Measurements from ENCODE around the gene TTC34.
"Not testable (repeated sequence)": the region's sequence is repeated elsewhere in the genome, so short reads cannot be mapped to it uniquely, and the experiment has no call there.

TTC34 gene

DNA sequence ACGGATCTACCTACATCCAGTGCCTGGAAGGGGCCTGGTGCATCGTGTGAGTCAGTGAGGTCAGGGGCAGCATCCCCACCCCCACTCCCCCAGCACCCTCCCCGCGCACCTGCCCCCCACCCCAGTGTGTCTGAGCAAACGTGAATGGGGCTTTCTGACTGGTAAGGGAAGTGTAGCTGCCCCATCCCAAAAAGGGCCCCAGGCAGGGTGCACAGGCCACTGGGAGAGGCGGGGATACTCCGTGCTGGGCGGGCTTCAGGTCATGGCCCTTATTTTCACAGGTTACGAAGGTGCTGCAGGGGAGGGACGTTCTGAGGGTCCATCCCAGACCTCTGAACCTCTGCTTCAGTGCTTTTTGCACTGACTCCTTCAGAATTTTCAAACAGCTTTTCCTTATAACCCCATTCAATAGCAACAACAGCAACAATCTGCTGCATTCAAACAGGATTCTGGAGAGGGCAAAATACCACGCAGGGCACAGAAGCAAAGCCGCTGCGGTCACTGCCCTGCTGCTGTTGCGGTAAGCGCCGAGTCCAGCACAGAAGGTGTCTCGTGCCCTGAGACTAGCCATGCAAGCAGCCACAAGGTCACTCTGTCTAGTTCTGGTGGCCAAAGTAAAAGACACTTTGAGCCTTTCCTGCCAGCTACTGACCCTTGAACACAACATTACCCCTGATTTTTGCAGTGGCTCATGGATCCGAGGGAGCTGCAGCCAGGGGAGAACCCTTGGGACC is 10.3 kb downstream of the TTC34 start:
- no peak for DNase-seq

DNA sequence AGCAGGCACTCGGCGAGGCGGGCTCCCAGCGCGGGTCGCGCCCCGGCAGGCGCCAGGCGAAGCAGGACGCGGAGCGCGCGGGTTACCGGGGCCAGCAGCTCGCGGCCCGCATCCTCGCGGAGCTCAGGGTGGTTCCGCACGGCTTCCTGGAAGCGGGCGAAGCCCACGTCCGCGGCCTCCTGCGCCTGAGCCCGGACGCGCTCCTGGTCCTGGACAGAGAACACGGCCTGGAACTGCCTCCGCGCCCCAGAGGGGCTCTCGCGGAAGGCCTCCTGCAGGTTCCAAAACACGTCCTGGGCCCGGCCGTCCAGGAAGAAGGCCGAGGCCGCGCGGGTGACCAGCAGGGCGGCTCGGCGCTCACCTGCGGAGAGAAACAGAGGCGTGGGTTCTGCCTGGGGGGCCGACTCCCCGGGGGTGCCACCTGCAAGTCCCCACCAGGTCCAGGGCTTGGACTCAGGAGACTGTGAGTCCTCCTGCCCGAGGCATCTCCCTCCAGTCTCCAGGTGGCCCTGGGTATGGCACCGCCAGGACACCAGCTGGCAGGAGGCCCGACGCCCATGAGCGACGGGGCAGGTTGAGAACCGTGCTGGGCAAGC is 11.4 kb downstream of the TTC34 start:
- DNase-seq: no peak

DNA sequence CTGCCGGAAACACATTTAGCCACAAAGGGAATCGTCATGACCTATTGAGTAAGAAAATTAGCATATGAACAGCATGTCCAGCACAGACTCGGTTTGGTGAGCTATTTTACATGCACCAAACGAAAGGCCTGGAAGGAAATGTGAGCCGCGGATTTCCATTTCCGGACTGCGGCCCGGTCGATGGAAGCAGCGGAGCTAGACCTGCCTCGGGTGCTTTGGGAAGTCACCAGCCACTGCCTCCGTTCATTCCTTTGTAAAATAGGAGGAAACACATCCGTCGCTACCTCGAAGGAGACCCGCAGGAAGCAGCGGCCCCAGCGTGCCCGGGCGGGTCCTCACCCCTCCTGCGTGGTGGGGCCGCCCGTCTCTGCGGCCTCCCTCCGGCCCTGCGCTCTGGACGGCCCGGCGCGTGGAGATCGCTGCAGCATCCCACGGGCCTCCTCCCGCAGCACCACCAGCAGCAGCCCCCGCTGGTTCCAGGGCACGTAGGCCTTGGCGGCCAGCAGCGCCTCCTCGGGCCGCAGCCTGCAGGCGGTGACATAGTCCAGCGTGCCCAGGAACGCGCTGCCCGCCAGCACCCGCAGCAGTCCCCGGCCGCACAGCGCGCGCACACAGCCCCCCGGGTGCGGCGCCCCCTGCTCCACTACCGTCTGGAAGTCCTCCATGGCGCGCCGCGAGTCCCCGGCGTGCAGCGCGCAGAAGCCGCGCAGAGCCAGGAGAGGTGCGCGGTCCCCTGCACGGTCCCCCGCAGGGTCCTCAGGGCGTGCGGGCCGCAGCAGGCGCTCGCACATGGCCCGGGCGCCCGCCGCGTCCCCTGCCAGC is 12.1 kb downstream of the TTC34 start:
- peak; percentile 41 for DNase-seq

DNA sequence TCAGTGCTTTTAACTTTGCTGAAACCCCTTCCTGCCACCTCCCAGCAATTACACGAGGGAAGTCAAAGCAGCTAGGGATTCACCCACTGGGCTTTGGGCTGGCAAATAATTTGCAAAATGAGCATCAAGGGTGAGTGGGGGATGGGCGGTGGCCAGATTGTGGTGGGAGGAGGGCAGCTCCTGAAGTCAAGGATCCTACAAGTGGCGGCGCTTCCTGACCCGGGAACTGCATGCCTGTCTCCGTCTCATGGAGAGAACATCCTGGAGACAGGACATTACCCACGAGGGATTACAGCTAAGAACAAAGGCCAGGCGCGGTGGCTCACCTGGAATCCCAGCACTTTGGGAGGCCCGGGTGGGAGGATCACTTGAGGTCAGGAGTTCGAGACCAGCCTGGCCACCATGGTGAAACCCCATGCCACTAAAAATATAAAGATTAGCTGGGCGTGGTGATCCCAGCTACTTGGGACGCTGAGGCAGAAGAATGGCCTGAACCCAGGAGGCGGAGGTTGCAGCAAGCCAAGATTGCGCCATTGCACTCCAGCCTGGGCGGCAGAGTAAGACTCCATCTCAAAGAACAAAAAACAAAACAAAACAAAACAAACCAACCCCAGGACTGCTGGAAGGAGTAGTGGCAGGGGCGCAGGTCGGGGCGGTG is 12.9 kb downstream of the TTC34 start:
- no peak for DNase-seq

DNA sequence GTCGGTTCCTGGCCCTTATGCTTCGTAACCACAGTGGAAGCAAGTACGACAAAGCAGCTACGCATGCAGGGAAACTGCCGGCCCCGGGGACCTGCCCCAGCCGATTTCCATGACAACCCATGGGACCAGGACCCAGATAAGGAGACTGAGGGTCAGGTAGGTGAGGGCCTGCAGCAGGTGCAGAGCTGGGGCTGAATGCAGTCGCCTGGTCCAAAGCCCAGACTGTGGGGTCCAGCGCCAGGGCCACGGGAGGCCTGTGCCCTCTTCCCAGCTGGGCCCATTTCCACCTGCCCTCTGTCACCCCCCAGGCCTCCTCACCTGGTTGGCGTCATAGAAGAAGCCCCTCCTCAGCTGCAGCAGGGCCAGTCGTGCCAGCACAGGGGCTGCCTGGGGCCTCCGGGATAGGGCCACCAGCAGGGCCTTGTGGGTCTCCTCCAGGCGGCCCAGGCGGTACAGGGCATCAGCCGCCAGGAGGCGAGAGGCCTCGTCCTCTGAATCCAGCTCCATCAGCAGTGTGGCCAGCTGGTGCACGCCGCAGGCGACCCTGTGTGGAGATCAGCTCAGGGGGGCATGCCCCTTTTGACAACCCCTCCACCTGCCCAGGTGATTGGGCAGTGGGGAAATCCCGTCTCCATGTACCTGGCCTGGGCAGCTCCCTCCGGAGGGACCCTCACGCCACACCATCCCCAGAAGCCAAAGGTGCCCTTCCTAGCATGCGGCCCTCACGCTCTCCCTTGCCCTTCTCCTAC is 14.2 kb downstream of the TTC34 start:
- DNase-seq: no peak

DNA sequence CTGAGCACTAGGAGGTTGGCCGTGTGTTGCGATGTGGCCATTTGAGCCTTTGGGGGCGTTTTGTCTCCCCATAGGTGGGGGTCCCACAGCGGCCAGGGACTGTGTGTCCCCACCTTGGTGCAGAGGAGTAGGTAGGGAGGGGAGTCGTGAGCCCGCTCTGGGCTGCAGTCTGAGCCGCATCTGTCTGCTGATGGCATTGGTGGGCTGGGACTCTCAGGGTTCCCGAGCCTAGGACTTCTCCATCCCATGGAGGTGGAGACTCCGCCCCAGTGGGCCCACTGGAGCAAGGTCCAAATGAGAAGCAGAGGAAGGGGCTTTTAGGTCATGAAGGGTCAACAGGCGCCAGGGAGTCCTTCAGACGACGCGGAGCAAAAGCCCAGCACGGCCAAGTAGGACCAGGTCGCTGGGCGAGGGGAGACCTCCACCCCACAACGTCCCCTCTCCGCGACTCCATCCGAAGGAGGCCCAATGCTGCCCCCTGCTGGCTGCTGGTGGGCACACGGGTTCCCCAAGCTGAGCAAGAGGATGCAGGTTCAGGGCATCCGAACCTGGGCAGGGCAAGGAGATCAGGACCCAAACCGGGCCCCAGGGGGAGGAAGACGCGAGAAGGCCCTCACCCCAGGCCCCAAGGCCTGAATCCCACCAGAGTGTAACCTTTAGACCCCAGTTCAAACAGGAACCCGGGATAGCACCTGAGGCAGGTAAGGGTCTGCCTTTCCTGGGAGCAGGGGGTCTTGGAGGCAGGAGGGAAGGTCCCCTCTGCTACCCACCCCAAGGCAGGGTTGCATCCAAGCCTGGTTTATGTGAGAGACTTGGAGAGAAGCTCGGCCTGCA is 14.9 kb downstream of the TTC34 start:
- peak; percentile 81 for DNase-seq

DNA sequence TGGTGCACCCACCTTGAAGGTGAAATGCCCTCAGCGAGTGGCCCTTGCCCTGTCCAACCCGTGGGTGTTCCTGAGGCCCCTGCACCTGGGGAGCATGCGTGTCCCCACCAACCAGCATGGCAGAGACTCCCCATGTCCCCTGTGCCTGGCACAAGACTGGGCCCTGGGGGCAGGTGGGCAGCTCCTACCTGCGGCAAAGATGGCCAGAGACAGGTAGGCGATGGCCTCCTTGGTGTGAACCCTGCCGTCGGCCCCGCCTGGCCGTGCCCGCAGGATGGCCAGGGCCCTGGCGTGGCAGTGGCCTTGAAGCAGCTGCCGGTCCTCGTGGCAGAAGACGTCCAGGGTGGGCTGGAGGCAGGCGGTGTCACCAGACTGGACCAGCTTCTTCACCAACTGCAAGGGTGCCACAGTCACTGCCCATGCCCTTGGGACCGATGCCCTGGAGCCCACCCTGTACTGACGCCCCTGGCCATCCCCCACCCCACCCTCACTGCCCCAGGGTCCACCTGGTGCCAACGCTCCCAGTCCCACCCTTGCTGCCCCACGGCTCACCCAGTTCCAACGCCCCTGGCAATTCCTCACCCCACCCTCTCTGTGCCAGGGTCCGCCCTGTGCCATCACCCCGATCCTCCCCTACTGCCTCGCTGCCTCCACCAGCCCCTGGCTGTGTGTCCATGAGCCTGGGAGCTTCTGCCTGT is 15.7 kb downstream of the TTC34 start:
- no peak for DNase-seq

DNA sequence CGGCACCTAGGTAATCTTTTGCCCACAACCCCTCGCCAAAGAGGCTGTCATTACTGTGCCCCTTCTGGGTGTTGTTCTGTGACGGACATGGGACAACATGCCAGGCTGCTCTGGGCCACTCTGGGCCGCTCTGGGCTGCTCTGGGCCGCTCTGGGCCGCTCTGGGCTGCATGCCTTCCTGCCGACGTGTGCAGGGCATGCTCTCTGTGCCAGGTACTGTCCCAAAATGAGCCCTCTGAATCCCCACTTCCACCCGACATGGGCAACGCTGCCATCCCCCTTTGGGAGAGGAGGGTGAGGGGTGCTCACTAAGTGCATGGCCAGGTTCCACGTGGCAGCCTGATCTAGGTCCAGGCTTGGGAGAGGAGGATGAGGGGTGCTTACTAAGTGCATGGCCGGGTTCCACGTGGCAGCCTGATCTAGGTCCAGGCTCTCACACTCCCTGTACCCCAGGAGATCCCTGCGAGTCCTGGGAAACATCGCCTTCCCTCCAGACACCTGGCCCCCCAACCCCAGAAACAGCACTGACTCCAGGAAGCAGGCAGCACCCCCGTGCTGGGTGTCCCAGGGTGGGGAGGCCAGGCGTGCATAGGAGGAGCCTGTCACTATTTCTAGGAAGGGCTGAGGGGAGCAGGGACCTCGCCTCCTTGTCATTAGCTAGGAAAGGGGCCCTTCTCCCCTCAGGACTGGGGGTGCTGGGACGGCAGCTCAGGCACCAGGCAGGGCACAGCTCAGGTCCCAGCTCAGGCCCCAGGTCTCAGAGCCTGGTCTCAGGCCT is 16.5 kb downstream of the TTC34 start:
- no peak for DNase-seq

DNA sequence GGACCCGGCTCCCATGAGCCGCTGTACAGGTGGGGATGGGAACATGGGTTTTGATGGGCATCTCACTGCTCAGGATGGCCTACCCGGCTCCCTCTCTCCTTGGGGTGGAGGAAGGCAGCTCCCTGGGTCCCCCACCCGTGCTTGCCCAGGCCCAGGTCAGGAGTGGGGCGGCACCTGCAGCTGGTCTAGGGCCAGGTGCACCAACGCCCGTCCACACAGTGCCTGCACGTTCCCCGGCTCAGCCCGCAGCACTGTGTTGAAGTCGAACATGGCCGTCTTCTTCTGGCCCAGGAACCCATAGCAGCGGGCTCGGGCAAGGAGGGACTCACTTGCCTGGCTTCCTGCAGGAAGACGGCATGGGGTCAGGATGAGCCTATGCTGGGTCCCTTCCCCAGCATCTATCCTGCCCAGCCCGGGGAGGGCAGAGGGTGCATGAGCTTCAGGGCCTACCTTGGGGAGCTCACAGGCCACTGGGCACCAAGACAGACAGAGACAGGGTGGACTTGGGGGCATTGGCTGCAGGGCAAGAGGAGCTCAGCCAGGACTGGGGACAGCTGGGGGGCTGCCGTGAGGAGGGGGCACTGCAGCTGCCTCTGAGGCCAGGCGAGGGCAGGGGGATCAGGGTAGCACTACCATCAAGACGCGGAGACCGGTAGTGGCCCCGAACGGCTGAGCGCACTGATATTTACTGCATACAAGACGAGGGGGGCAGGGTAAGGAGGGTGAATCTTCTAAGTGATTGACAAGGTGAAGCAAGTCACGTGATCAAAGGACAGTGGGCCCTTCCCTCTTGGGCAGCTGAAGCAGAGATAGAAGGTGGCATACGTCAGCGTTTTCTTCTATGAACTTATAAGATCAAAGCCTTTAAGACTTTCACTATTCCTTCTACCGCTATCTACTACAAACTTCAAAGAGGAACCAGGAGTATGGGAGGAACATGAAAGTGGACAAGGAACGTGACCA is 17.8 kb downstream of the TTC34 start:
- no peak for DNase-seq

DNA sequence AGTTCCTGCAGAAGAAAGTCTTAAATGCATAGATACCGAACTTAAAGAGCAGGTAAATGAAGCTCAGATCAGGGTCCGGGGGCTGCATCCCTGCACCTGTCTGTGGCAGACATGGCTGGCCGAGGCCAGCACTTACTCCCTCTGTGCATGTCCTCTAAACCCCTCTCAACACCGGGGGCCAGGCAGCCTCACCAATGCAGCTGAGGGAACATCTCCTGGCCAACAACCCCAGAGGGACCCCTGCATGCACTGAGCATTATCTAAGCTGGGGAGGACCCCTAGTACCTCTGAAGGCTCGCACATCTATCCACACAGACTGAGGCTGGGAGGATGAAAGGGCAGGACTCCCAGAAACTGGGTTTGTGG is 18.4 kb downstream of the TTC34 start:
- DNase-seq: no peak

DNA sequence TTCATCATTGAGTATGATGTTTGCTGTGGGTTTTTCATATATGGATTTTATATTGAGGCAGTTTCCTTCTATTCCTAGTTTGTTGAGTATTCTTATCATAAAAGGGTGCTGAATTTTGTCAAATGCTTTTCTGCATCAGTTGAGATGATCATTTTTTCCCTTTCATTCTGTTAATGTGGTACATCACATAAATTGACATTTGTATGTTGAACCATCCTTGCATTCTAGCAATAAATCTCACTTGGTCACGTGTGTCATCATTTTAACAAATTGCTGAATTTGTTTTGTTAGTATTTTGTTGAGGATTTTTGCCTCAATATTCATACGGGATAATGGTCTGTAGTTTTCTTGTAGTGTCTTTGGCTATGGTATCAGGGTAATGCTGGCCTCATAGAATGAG is 19.9 kb downstream of the TTC34 start:
- no peak for DNase-seq

DNA sequence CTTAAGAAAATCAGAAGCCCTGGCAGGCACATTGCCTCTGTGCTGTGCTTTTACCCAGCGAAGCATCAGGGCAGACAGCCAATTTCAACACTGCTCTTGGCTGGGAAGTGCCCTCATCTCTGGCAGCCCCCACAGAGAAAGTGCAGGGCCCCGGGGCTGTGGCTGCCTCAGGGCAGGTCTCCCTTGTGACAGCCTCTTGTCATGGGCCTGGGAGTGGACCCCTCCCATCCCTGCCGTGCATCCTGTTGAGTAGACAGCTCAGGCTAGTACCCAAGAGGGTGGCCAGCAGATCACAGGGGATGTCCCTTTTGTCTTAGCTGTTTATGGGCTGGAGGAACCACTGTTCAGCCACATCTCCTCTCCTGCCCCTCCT is 23.3 kb downstream of the TTC34 start:
- no peak for DNase-seq

DNA sequence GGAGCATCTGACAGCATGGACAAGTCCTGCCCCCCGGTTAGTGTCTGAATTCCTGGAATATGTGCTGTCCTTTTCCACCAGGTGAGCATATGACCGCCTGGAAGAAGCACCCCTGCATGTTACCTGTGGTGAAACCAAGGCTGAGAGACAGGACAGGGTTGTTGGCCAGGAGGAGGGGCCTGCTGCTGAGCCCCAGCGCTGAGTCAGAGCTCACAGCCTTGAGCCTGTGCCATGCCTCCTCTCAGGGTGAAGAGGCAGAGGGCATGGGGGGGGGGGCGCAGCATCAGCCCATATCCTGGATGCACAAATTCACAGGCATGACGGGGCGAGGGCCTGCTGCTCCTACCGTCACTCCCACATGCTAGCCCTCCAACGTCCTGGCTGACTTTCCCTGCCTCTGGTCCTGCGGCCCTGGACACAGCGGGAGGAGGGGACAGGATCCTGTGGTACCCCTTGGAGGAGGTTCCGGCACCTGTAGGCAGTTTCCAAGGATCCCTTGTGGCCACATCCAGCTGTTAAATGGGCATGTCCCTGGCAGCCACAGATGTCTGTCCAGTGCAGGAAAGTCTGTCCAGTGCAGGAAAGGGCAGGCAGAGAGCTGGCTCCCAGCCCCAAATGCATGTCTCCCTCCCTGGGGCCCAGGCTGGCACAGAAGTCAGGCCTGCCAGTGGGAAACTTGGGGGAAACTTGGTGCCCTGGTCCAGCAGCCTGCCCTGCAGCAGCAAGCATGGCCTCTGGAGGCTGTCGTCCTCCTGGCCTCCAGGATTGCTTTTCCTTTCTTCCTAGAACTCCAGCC is 23.9 kb downstream of the TTC34 start:
- DNase-seq: no peak

DNA sequence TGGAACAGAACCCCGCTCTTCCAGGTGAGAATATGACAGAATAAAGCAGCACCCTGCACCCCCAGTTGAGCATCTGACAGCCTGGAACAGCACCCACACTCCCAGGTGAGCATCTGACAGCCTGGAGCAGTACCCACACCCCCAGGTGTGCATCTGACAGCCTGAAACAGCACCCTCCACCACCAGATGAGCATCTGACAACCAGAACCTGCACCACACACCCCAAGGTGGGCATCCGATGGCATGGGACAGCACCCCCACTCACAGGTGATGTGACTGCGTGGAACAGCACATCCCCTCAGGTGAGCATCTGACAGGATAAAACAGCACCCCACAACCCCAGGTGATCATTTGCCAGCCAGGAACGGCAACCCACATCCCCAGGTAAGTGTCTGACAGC is 26.2 kb downstream of the TTC34 start:
- not testable (repeated sequence) for DNase-seq

DNA sequence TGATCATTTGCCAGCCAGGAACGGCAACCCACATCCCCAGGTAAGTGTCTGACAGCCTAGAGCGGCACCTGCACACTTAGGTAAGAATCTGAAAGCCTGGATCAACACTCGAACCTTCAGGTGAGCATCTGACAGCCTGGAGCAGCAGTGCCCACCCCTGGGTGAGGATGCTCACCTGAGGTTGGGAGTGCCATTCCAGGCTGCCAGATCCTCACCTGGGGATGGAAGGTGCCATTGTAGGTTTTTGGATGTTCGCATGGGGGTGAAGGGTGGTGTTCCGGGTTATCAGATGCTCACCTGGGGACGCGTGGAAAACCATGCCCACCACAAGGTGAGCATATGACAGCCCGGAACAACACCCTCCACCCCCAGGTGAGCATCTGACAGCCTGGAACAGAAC is 33.4 kb downstream of the TTC34 start:
- not testable (repeated sequence) for DNase-seq

DNA sequence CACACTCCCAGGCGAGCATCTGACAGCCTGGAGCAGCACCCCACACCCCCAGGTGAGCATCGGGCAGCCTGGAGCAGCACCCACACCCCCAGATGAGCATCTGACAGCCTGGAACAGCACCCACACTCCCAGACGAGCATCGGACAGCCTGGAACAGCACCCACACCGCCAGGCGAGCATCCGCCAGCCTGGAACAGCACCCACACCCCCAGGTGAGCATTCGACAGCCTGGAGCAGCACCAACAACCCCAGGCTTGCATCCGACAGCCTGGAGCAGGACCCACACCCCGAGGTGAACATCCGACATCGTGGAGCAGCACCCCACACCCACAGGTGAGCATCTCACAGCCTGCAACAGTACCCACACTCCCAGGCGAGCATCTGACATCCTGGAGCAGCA is 42.1 kb downstream of the TTC34 start:
- not testable (repeated sequence) for DNase-seq

DNA sequence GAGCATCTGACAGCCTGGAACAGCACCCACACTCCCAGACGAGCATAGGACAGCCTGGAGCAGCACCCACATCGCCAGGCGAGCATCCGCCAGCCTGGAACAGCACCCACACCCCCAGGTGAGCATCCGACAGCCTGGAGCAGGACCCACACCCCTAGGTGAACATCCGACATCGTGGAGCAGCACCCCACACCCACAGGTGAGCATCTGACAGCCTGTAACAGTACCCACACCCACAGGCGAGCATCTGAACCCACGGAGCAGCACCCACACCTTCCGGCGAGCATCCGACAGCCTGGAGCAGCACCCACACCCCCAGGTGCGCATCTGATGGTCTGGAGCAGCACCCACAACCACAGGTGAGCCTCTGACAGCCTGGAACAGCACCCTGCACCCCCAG is 44.0 kb downstream of the TTC34 start:
- DNase-seq: not testable (repeated sequence)

DNA sequence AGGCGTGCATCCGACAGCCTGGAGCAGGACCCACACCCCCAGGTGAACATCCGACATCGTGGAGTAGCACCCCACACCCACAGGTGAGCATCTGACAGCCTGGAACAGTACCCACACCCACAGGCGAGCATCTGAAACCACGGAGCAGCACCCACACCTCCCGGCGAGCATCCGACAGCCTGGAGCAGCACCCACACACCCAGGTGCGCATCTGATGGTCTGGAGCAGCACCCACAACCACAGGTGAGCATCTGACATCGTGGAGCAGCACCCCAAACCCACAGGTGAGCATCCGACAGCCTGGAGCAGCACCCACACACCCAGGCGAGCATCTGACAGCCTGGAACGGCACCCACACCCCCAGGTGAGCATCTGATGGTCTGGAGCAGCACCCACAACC is 46.1 kb downstream of the TTC34 start:
- not testable (repeated sequence) for DNase-seq

Measured in eye (tissue), 1 donor.